Activated T-cell treated with anti-CD3 and anti-CD28 coated beads for 24 hours (primary cell): ENCODE data around the gene TMEFF2.
"Not testable (repeated sequence)": the region's sequence is repeated elsewhere in the genome, so short reads cannot be mapped to it uniquely, and the experiment has no call there.

Source experiments
- DNase-seq: peaks from one replicate; pipeline ENCODE4 v3.0.0-alpha.2; 2020; ENCODE audit warnings: low read depth

Gene TMEFF2

DNA sequence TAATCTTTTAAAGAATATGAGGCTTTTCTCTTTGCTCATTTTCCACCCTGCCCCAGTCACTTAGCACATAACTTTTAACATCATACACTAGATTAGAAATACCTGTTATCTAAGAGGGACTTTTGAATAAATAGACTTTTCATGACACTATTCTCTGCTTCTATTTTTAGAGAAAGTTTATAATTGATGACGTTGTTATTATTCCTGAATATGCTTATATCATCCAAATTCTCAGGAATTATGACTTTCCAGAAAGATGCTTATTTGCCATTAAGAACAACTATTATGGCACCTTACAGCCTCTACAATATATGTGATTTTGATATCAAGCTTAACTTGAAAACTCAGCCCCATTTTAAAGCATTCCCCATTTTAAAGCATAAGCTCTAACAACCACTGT lies 11.4 kb downstream of the TMEFF2 start:
- no peak for DNase-seq

GRCh38 chr2:192166946-192167345 lies 27.8 kb downstream of the TMEFF2 start:
- no peak for DNase-seq

GRCh38 chr2:192165842-192166241 lies 28.9 kb downstream of the TMEFF2 start:
- no peak for DNase-seq

- peak; percentile 62 for DNase-seq
These were observed 32.2 kb downstream of the TMEFF2 start for GRCh38 chr2:192162392-192163042.

- DNase-seq = no peak
These were observed 33.0 kb downstream of the TMEFF2 start for GRCh38 chr2:192161656-192162290.

DNA sequence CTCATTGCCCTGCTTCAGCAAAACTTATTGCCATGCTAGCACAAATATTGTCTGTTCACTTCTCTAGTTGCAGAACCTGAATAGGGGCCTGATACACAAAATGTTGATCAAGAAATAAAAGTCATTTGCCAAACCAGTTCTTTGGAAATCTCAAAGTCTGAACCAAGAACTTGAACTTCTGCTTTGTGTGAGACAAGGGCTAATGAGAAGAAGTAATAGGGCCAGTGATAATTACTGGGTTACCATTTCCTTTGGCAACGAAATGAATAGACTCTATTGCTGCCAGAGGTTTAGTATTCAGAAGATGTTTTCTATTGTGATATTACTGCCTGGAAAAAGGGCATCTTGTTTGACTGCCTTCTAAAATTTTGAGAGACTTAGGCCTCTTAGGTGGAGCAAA lies 35.0 kb downstream of the TMEFF2 start:
- DNase-seq = no peak

- no peak for DNase-seq
These were observed 35.5 kb downstream of the TMEFF2 start for GRCh38 chr2:192159208-192159607.

DNA sequence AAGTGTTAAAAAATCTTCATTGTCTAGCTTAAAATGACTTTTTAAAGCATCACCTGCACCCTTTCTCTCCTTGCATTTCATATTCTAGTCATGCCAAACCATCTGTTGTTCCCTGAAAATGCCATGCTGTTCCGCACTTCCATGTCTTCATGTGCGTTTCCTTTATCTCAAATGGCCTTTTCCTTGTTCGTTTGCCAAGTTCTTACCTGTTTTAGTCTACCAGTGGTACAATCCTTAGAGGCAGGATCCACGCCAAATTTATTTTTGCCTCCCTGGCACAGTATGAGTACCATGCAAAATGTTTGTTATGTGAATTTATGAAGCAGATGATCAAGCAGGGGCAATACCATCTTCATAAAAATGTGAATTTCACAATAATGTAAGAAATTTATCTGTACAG lies 37.0 kb downstream of the TMEFF2 start:
- no peak for DNase-seq

- no peak for DNase-seq
These were observed 39.1 kb downstream of the TMEFF2 start for GRCh38 chr2:192155511-192156118.

GRCh38 chr2:192153561-192153960 lies 41.2 kb downstream of the TMEFF2 start:
- no peak for DNase-seq

DNA sequence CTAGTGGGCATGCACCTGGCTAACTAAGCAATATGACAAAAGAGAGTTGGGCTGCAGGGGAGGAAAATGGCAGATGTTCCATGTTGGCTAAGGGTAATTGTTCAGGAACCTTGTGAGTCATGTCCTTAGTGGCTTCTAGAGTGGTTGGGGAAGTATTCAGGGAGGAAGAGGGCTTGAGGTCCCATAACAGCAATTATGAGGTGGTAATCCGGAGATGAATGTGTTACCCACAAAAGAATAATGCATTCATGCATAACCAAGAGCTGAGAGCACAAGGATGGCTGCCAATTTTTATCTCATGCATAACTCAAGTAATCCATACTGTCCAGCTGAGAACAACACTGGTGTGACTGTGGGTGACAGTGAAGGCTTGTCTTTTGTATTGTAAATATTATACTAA lies 42.9 kb downstream of the TMEFF2 start:
- DNase-seq = no peak

DNA sequence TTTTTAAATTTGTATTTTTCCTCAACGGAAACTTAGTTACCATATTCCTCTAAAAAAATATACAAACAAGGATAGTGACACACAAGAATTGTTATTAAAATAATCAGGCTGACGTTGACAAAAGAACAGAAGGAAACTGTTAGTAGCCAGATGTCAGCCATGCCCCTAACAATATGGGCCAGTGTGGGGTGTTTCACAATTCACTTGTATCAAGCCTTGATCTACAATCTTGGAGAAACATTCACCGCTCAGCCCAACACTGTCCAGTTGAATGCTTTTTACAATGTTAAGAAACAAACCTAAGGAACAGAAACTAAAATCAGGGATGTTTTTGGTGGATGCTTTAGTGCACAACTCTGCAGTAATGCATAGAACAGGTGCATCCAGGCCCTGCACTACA lies 44.6 kb downstream of the TMEFF2 start:
- DNase-seq = no peak

DNA sequence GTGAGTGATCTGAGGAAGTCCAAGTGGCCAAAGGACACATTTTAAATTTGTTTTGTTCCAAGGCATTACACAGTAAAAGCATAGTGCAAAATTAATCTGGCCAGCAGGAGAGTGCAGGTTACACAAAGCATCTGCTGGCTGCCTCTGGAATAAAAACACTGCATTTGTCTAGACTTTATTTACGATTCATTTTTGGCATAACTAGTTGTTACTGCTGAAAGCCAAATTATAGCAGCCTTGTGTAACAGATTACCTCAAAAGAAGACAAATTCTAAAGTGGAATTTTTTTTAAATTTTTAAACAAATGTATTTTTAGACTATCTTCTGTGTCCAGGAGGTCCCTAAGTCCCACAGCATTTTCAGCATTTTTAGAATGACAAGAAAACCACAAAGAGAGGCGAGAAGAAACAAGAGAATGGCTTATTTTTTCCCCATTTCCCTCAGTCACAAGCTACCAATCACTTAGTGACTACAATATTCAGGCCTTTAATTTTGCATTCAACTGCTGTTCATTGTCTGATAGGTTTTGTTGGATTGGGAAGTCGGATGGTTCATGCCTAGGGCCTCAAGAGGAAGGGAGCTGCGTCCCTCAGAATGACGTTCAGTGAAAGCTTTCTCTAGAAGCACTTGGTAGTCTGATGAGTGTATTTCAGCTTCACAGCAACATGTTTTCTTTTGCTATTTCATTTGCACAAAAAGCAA lies 46.0 kb downstream of the TMEFF2 start:
- no peak for DNase-seq

GRCh38 chr2:192148241-192148619 lies 46.5 kb downstream of the TMEFF2 start:
- no peak for DNase-seq

DNA sequence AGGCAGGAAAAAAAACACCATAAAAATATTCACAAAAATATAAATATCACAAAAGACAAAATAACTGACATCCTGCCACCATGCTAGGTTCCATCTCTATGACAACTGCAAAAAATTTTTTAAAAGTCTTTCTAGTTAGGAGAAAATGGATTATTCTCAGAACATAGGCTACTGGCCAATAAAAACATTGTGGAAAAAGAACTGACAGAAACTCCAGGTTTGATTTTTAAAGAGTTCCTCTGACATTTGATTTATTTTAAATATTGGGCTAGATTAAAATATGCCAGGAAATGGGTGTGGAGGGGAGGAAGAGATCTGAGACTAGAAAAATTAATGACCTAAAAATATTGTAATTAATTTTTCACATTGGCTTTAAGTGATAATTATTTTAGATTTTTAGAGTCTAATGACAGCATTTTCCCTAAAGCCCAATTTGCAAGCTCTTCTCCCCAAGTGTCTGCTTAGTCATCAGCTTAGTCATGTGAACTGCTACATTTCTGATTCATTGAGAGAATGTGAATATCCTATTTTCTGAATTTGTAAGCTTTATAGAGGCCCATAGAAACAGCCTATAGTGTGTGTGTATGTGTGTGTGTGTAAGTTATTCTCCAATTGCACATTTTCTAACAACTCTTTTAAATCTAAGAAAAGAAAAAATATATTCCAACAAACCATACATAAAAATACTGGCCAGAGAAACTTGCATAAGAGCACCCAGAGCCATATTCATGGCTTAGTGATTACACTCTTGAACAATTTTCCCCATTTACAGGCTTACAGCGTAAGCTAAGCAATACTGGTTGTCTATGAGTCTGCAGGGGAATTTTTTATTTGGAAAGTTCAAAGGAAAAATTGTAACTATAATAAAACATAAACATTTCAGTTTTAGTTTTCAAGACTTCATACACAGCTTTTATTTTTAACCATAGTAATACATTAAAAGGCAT lies 48.4 kb downstream of the TMEFF2 start:
- DNase-seq = no peak

DNA sequence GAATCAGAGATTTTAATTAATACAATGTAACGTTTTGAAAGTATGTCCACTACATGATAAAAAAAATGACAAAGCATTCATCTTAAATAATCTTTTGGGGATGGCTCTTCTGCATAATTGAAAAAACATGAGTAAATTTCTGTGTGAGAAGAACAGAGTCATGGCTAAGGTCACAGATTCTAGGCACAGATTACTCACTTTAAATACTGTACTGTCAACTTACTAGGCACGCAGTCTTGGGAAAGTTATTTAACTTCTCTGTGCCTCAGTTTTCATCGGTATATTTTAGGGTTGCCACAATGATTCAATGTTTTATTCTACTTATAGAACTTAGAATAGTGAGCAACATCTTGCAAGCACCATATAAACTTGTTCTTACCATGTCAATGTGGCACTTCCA lies 49.2 kb downstream of the TMEFF2 start:
- no peak for DNase-seq

GRCh38 chr2:192140236-192140839 lies 54.4 kb downstream of the TMEFF2 start:
- no peak for DNase-seq

- DNase-seq = no peak
These were observed 54.9 kb downstream of the TMEFF2 start for GRCh38 chr2:192139813-192140212.

DNA sequence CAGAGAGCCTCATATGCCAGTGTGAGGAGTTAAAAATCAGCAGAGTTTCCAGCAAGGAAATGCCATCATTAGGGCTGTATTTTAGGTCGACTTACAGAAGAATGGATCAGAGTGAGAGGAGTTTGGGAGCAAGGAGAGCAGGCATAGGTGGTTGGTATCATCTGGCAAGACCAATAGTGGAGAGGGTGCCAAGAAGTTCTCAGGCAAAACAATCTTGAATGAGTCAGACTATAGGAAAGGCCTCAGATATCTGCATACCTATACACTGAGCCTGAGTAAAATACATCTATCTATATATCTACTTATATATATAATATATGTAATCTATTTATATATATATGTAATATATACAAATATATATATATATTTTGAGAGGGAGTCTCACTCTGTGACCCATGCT lies 57.3 kb downstream of the TMEFF2 start:
- DNase-seq = no peak

DNA sequence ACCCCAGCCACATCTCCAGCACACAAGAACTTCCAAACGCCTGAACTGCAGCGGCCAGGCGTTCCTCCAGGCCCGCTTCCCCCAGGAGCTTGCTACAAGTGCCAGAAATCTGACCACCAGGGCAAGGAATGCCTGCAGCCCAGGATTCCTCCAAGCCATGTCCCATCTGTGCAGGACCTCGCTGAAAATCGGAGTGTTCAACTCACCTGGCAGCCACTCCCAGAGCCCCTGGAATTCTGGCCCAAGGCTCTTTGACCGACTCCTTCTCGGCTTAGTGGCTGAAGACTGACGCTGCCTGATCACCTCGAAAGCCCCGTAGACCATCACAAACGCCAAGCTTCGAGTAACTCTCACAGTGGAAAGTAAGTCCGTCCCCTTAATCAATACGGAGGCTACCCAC lies 62.1 kb downstream of the TMEFF2 start:
- not testable (repeated sequence) for DNase-seq

DNA sequence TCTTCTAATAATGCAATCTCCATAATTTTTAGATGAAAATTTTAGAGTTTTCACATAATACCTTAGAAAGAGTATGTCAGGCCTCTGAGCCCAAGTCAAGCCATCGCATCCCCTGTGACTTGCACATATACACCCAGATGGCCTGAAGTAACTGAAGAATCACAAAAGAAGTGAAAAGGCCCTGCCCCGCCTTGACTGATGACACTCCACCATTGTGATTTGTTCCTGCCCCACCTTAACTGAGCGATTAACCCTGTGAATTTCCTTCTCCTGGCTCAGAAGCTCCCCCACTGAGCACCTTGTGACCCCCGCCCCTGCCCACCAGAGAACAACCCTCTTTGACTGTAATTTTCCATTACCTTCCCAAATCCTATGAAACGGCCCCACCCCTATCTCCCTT lies 64.4 kb downstream of the TMEFF2 start:
- not testable (repeated sequence) for DNase-seq

- DNase-seq = no peak
These were observed 66.1 kb downstream of the TMEFF2 start for GRCh38 chr2:192128655-192129054.
